ENCODE results near the gene SMU1.

Gene SMU1

DNA sequence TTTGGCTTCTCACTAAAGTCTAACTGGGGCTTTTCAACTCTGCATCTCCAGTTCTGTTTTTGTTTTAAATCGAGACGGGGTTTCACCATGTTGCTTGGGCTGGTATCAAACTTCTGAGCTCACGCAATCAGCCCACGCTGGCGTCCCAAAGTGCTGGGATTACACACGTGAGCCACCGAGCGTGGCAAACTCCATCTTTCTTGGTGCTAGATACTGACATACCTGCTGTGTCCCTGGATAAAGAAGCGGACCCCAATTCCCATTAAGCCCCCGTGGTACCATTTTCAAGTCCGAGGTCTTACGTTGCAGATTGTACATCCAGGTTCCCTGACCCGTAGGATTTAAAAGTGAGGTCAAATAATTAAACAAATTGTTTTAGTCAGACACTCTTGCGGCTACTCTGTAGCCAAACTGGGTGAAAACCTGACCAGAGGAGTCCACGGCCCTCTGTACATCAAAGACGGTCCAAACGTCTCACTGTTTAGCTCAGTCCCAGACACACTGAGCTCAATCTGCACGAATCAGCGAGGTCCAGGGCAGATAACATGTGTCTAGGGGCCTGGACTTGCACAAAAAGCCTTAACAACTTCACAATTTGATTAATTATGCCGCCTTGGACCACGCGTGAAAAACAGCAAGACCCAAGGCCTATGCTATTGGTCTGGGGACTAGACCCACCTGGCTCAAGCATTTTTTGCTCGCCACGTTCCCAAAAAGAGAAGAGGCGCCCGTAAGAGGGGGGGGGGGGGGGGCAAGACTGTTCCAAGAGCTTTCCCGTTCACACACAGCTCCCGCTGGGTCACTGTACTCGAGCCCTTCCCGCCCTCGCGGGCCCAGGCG, 52.1 kb downstream of the SMU1 start:
- FAIRE-seq = no peak
- TF ChIP-seq, protein P1, sequence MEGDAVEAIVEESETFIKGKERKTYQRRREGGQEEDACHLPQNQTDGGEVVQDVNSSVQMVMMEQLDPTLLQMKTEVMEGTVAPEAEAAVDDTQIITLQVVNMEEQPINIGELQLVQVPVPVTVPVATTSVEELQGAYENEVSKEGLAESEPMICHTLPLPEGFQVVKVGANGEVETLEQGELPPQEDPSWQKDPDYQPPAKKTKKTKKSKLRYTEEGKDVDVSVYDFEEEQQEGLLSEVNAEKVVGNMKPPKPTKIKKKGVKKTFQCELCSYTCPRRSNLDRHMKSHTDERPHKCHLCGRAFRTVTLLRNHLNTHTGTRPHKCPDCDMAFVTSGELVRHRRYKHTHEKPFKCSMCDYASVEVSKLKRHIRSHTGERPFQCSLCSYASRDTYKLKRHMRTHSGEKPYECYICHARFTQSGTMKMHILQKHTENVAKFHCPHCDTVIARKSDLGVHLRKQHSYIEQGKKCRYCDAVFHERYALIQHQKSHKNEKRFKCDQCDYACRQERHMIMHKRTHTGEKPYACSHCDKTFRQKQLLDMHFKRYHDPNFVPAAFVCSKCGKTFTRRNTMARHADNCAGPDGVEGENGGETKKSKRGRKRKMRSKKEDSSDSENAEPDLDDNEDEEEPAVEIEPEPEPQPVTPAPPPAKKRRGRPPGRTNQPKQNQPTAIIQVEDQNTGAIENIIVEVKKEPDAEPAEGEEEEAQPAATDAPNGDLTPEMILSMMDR (IDR thresholded peaks at IDR 0.05; ENCODE audit: insufficient read depth, missing control alignments) = no peak
- DNase-seq (ENCODE audit: insufficient read length, low spot score) = no peak

GRCh38 chr9:33023661-33024060, 52.8 kb downstream of the SMU1 start:
- no peak for DNase-seq (ENCODE audit: insufficient read length, low spot score)
- TF ChIP-seq, protein P1 (IDR thresholded peaks at IDR 0.05; ENCODE audit: insufficient read depth, missing control alignments) = no peak
- no peak for FAIRE-seq

- DNase-seq (ENCODE audit: insufficient read length, low spot score) (no peak), FAIRE-seq (no peak)
- TF ChIP-seq, protein P1 (IDR thresholded peaks at IDR 0.05; ENCODE audit: insufficient read depth, missing control alignments) = no peak
Observed at GRCh38 chr9:33022755-33023154, 53.7 kb downstream of the SMU1 start.

DNA sequence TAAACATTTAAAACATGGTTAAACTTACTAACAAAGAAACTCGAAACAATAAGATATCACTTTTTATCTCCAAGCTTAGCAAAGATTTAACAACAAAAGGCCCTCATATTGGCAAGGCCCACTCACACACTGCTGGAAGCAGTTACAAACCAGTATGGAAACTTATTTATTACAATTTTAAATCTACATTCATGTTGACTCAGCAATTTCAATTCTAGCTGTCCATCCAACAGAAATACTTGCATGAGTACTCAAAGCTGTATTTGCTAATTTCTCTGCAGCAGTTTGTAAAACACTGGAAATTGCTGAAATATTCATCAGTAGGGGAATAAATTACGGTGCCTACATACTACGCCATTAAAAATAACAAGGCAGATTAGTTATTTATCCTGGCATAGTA, 54.2 kb downstream of the SMU1 start:
- TF ChIP-seq, protein P1 (IDR thresholded peaks at IDR 0.05; ENCODE audit: insufficient read depth, missing control alignments) = no peak
- FAIRE-seq (no peak), DNase-seq (ENCODE audit: insufficient read length, low spot score) (no peak)

- DNase-seq (ENCODE audit: insufficient read length, low spot score) (no peak), FAIRE-seq (no peak)
- TF ChIP-seq, protein P1 (IDR thresholded peaks at IDR 0.05; ENCODE audit: insufficient read depth, missing control alignments) = no peak
Observed at GRCh38 chr9:33019797-33020196, 56.7 kb downstream of the SMU1 start.

DNA sequence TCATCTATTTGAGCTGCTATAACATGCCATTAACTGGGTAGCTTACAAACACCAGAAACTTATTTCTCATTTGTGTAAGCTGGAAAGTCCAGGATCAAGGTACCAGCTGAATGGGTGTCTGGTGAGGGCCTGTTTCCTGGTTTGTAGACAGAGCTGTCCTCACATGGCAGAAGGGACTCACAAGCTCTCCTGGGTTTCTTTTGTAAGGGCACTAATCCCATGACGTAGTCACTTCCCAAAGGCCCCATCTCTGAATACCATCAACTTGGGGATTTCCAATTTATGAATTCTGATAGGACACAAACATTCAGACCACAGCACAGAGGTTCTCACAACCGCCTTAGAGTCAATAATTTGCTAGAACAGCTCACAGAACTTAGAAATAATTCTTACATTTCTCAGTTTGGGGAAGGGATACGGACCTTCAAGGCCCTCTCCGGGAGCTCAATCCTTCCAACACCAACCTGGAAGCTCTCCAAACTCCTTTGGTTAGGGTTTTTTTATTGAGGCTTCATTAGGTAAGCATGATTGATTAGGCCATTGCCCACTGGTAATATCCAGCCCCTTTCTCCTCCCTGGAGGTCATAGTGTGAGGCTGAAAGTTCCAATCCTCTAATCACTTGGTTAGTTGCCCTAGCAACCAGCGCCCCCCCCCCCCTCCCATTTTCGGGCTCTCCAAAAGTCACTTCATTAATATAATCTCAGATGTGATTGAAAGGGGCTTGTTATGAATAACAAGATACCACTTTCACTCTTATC, 59.0 kb downstream of the SMU1 start:
- no peak for FAIRE-seq
- no peak for DNase-seq (ENCODE audit: insufficient read length, low spot score)
- TF ChIP-seq, protein P1 (IDR thresholded peaks at IDR 0.05; ENCODE audit: insufficient read depth, missing control alignments) = no peak

DNA sequence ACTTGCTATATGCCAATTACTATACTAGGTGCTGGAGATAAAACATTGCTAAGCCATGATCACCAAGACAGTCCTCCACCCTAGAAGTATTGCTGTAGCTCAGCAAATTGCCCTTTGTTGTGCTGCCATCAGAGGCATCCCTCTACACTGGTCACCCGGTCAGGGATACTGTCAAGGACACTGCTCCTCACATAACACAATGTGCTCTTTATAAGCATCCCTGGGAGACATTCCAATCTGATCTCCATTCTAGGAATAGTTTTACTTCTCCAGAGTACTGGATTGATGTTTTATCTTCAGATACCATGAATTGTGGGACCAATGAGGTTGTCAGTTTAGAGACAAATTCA, 61.8 kb downstream of the SMU1 start:
- TF ChIP-seq, protein P1 (IDR thresholded peaks at IDR 0.05; ENCODE audit: insufficient read depth, missing control alignments) = no peak
- DNase-seq (ENCODE audit: insufficient read length, low spot score) = no peak
- no peak for FAIRE-seq

Measured in D721Med (cell line).